K562 (cell line): Measurements from ENCODE around the gene RSPH9. TPM values are rescaled to one million over a fixed set of nuclear protein-coding genes. Genes with fewer than 3 reads are reported as not detected.

Experiments used
- BHLHE40 ChIP-seq: IDR thresholded peaks from 2 replicates; pipeline ENCODE4 v1.6.1; 2011; ENCODE audit warnings: low read length, improper control_type of control experiment
- CCAR2 ChIP-seq: fragments of 200-400 bp; formaldehyde crosslinking; IDR thresholded peaks from 2 replicates; pipeline ENCODE4 v1.6.1; 2017; ENCODE audit warnings: mild to moderate bottlenecking, low read depth, low read length
- KLF13 ChIP-seq: fragments of 450-650 bp; IDR thresholded peaks from 2 replicates; pipeline ENCODE4 v1.6.1; 2016; ENCODE audit warnings: missing genetic modification characterization, low read depth, mild to moderate bottlenecking, missing compliant biosample characterization, moderate library complexity, borderline replicate concordance
- MAFG ChIP-seq: fragments of 450-650 bp; conservative IDR thresholded peaks from 2 replicates; pipeline ENCODE4 v1.6.1; 2016; ENCODE audit warnings: missing genetic modification characterization, missing compliant biosample characterization
- MTA3 ChIP-seq: fragments of 450-650 bp; formaldehyde crosslinking; IDR thresholded peaks from 2 replicates; pipeline ENCODE4 v1.6.1; 2017; ENCODE audit warnings: mild to moderate bottlenecking, borderline replicate concordance
- NFATC3 ChIP-seq: fragments of 450-650 bp; IDR thresholded peaks from 2 replicates; pipeline ENCODE4 v1.6.1; 2017; ENCODE audit warnings: mild to moderate bottlenecking
- RCOR1 ChIP-seq, 2 experiments: IDR thresholded peaks; 2 replicates each; pipeline ENCODE4 v1.6.1; 2012; ENCODE audit warnings: low read depth in 2 of 2, low read length in 2 of 2, borderline replicate concordance in 1 of 2, improper control_type of control experiment in 1 of 2
- SMAD4 ChIP-seq: fragments of 250-450 bp; sonication (Bioruptor Pico); conservative IDR thresholded peaks from 2 replicates; pipeline ENCODE4 v1.8.0; 2021; ENCODE audit warnings: inconsistent platforms, mild to moderate bottlenecking, moderate library complexity
- SP1 ChIP-seq: sonication (generic); formaldehyde crosslinking; IDR thresholded peaks from 2 replicates; pipeline ENCODE4 v1.8.1; 2022; ENCODE audit warnings: mild to moderate bottlenecking, missing genetic modification reagents
- TRIM28 ChIP-seq: fragments of 450-650 bp; IDR thresholded peaks from 2 replicates; pipeline ENCODE4 v1.6.1; 2017
- ZMIZ1 ChIP-seq, 2 experiments: fragments of 150-350 bp in 1 of 2; IDR thresholded peaks; 2 replicates each; pipeline ENCODE4 v1.6.1; 2012 to 2016; ENCODE audit warnings: low read depth in 2 of 2, low read length in 2 of 2, mild to moderate bottlenecking in 1 of 2, moderate library complexity in 1 of 2
- ZNF197 ChIP-seq: fragments of 200-800 bp; sonication (Bioruptor generic); IDR thresholded peaks from 2 replicates; pipeline ENCODE4 v1.6.1; 2016; ENCODE audit warnings: low read depth, missing genetic modification characterization, missing compliant biosample characterization
- ZNF354B ChIP-seq: fragments of 250-450 bp; sonication (Bioruptor Pico); IDR thresholded peaks from 2 replicates; pipeline ENCODE4 v1.4.0; 2020
- ZNF408 ChIP-seq: fragments of 250-450 bp; sonication (Bioruptor Pico); IDR thresholded peaks from 2 replicates; pipeline ENCODE4 v1.4.0; 2020; ENCODE audit warnings: low read depth, mild to moderate bottlenecking, moderate library complexity
- ZNF561 ChIP-seq: fragments of 450-650 bp; formaldehyde crosslinking; conservative IDR thresholded peaks from 2 replicates; pipeline ENCODE4 v1.4.0; 2020; ENCODE audit warnings: mild to moderate bottlenecking, moderate library complexity
- polyA plus RNA-seq, 8 experiments: library from polyadenylated mRNA; depleted of rRNA in 4 of 8; stranded (reverse) in 5 of 8; unstranded in 3 of 8; fragments of >200 nt; fragmentation: Nextera tagmentation in 2 of 8; fragmentation: Illumina TruSeq in 1 of 8; extraction: Ambion mirVana in 2 of 8; extraction: Trizol in 1 of 8; gene quantifications; 2 replicates each; pipeline versions ENCODE4 v1.2.1 to v1.2.3, GENCODE V29; 2011 to 2014; ENCODE audit warnings: inconsistent platforms in 1 of 8, missing spikeins in 1 of 8
- total RNA-seq, 7 experiments: library from RNA; depleted of rRNA in 6 of 7; stranded (reverse); fragments of >200 nt in 6 of 7; fragmentation: Illumina TruSeq in 2 of 7; extraction: Trizol in 2 of 7; gene quantifications; 2 replicates each; pipeline versions ENCODE4 v1.2.1 to v1.2.3, GENCODE V29; 2011 to 2021; ENCODE audit warnings: low replicate concordance in 1 of 7
- TF ChIP-seq, protein P1 (sequence below): fragments of 200-800 bp; sonication (Bioruptor generic); IDR thresholded peaks from 2 replicates; pipeline ENCODE4 v1.6.1; 2016; ENCODE audit warnings: missing genetic modification characterization, missing compliant biosample characterization

The RSPH9 gene
- total and polyA plus RNA-seq, 9 of the 15 experiments (the other 6 are each of a cell fraction or from before 2014, with no cell fraction given), result 0.05 to 0.60 (median 0.39) TPM; not detected in 6

GRCh38 chr6:43608310-43608763 lies 36.5 kb upstream of the RSPH9 start (continued):
- TF ChIP-seq BHLHE40, result no peak; the same call in 1 of the 2 replicates
- TF ChIP-seq TRIM28, result no peak
- TF ChIP-seq MAFG (tag), result no peak
- TF ChIP-seq MTA3, result 0 out of 2 replicates have a peak, but pooled peaks have one; percentile 37
- TF ChIP-seq KLF13 (tag), result no peak
- TF ChIP-seq SMAD4, result 0 out of 2 replicates have a peak, but pooled peaks have one; percentile 22
- TF ChIP-seq ZNF408 (CRISPR knock-in tag), result no peak
- TF ChIP-seq ZNF354B (CRISPR knock-in tag), result no peak
- TF ChIP-seq ZNF197 (CRISPR knock-in tag), result no peak
- TF ChIP-seq, protein P1, sequence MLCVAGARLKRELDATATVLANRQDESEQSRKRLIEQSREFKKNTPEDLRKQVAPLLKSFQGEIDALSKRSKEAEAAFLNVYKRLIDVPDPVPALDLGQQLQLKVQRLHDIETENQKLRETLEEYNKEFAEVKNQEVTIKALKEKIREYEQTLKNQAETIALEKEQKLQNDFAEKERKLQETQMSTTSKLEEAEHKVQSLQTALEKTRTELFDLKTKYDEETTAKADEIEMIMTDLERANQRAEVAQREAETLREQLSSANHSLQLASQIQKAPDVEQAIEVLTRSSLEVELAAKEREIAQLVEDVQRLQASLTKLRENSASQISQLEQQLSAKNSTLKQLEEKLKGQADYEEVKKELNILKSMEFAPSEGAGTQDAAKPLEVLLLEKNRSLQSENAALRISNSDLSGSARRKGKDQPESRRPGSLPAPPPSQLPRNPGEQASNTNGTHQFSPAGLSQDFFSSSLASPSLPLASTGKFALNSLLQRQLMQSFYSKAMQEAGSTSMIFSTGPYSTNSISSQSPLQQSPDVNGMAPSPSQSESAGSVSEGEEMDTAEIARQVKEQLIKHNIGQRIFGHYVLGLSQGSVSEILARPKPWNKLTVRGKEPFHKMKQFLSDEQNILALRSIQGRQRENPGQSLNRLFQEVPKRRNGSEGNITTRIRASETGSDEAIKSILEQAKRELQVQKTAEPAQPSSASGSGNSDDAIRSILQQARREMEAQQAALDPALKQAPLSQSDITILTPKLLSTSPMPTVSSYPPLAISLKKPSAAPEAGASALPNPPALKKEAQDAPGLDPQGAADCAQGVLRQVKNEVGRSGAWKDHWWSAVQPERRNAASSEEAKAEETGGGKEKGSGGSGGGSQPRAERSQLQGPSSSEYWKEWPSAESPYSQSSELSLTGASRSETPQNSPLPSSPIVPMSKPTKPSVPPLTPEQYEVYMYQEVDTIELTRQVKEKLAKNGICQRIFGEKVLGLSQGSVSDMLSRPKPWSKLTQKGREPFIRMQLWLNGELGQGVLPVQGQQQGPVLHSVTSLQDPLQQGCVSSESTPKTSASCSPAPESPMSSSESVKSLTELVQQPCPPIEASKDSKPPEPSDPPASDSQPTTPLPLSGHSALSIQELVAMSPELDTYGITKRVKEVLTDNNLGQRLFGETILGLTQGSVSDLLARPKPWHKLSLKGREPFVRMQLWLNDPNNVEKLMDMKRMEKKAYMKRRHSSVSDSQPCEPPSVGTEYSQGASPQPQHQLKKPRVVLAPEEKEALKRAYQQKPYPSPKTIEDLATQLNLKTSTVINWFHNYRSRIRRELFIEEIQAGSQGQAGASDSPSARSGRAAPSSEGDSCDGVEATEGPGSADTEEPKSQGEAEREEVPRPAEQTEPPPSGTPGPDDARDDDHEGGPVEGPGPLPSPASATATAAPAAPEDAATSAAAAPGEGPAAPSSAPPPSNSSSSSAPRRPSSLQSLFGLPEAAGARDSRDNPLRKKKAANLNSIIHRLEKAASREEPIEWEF (CRISPR knock-in tag), result no peak
- 0 out of 4 replicates have a peak, but pooled peaks of 1 of the 2 experiments have one; percentile 48 for TF ChIP-seq RCOR1 (IDR thresholded peaks at IDR 0.05; ENCODE audit: borderline replicate concordance in 1 of 2, low read depth in 2 of 2, low read length in 2 of 2)
- TF ChIP-seq ZMIZ1 (IDR thresholded peaks at IDR 0.05; ENCODE audit: low read depth in 2 of 2, low read length in 2 of 2), result 0 out of 4 replicates have a peak, but pooled peaks of 1 of the 2 experiments have one; percentile 20
- peak; percentile 60; the same call in 1 of the 2 replicates for TF ChIP-seq SP1 (CRISPR knock-in tag)
- TF ChIP-seq ZNF561 (CRISPR knock-in tag), result no peak
- TF ChIP-seq NFATC3, result no peak
- no peak for TF ChIP-seq CCAR2
